SIG-M5 treated with dmso at 0.1 percent for 504 hours (cell line): ENCODE measurements around the gene MTX1.
"Not testable (repeated sequence)": the region's sequence is repeated elsewhere in the genome, so short reads cannot be mapped to it uniquely, and the experiment has no call there.

ENCODE experiments used
- DNase-seq: peaks from one replicate; lab custom pipeline; 2025; ENCODE audit not compliant: unreplicated experiment; lab: John Stamatoyannopoulos, UW

Gene MTX1

GRCh38 chr1:155208541-155209311 is at the start of gene MTX1:
MTX1 (plus strand) TSS chr1:155208695; CDS start chr1:155208805, 110 bp downstream.
- DNase-seq = peak; percentile 87

- no peak for DNase-seq
Observed at GRCh38 chr1:155158991-155159390, 49.5 kb upstream of the MTX1 start.

GRCh38 chr1:155160128-155160527 is 48.4 kb upstream of the MTX1 start:
- peak; percentile 39 for DNase-seq

GRCh38 chr1:155162631-155163030 is 45.9 kb upstream of the MTX1 start:
- not testable (repeated sequence) for DNase-seq

- DNase-seq = not testable (repeated sequence)
Observed at GRCh38 chr1:155163785-155164184, 44.7 kb upstream of the MTX1 start.

GRCh38 chr1:155164625-155165024 is 43.9 kb upstream of the MTX1 start:
- DNase-seq = not testable (repeated sequence)

- no peak for DNase-seq
Observed at GRCh38 chr1:155166051-155166470, 42.4 kb upstream of the MTX1 start.

GRCh38 chr1:155166471-155167165 is 41.9 kb upstream of the MTX1 start:
- no peak for DNase-seq

GRCh38 chr1:155167166-155168104 is 41.1 kb upstream of the MTX1 start:
- peak; percentile 86 for DNase-seq

- DNase-seq = not testable (repeated sequence)
Observed at GRCh38 chr1:155168105-155168445, 40.4 kb upstream of the MTX1 start.

- no peak for DNase-seq
Observed at GRCh38 chr1:155168456-155169210, 39.9 kb upstream of the MTX1 start.

- no peak for DNase-seq
Observed at GRCh38 chr1:155169541-155169940, 39.0 kb upstream of the MTX1 start.

- DNase-seq = no peak
Observed at GRCh38 chr1:155170101-155170785, 38.3 kb upstream of the MTX1 start.

GRCh38 chr1:155170806-155171205 is 37.7 kb upstream of the MTX1 start:
- no peak for DNase-seq

GRCh38 chr1:155171836-155172731 is 36.4 kb upstream of the MTX1 start:
- no peak for DNase-seq

- peak; percentile 98 for DNase-seq
Observed at GRCh38 chr1:155172732-155173477, 35.6 kb upstream of the MTX1 start, which contains the start of gene KRTCAP2. KRTCAP2 (minus strand) TSS chr1:155173304; CDS start chr1:155173224, 80 bp downstream.

GRCh38 chr1:155173478-155174323 is 34.8 kb upstream of the MTX1 start, which contains the start of gene TRIM46:
TRIM46 (plus strand) TSS chr1:155173849; CDS start chr1:155173967, 118 bp downstream.
- DNase-seq = peak; percentile 68
